Erythroblast (primary cell): Measurements from ENCODE around the gene SLCO4C1.

Source experiments
- GATA1 ChIP-seq: IDR thresholded peaks from 2 replicates; pipeline ENCODE4 v1.6.1; 2011; ENCODE audit warnings: low read depth, mild to moderate bottlenecking, control low read depth, low read length, moderate library complexity
- POLR2A ChIP-seq: IDR thresholded peaks from 2 replicates; pipeline ENCODE4 v1.6.1; 2011; ENCODE audit warnings: mild to moderate bottlenecking, low read length

GRCh38 chr5:102200861-102201260, 95.2 kb downstream of the SLCO4C1 start:
- no peak for TF ChIP-seq POLR2A
- no peak for TF ChIP-seq GATA1
